Parathyroid adenoma (tissue), 2 donors: ENCODE results near the gene RNU6-7.

Experiments used
- H2AFZ ChIP-seq: fragments of 300-600 bp; sonication (generic); one replicate; pipeline ENCODE4 v1.7.0; 2017; ENCODE audit warnings: antibody characterized with exemption, mild to moderate bottlenecking
- H3K27ac ChIP-seq: fragments of 300-600 bp; sonication (generic); one replicate; pipeline ENCODE4 v1.7.0; 2017
- H3K27me3 ChIP-seq: fragments of 300-600 bp; sonication (generic); one replicate; pipeline ENCODE4 v1.7.0; 2017; ENCODE audit warnings: low read length; ENCODE audit not compliant: control insufficient read depth, insufficient read depth
- H3K36me3 ChIP-seq: fragments of 300-600 bp; sonication (generic); one replicate; pipeline ENCODE4 v1.7.0; 2017; ENCODE audit warnings: low read length; ENCODE audit not compliant: control insufficient read depth, insufficient read depth
- H3K4me1 ChIP-seq: fragments of 300-600 bp; sonication (generic); one replicate; pipeline ENCODE4 v1.7.0; 2017; ENCODE audit warnings: control low read depth
- H3K4me2 ChIP-seq: fragments of 300-600 bp; sonication (generic); one replicate; pipeline ENCODE4 v1.7.0; 2017; ENCODE audit warnings: low read length
- H3K4me3 ChIP-seq: fragments of 300-600 bp; sonication (generic); one replicate; pipeline ENCODE4 v1.7.0; 2017; ENCODE audit warnings: low read depth, low read length
- H3K79me2 ChIP-seq: fragments of 300-600 bp; sonication (generic); one replicate; pipeline ENCODE4 v1.7.0; 2017; ENCODE audit warnings: control low read depth
- H3K9ac ChIP-seq: fragments of 300-600 bp; sonication (generic); one replicate; pipeline ENCODE4 v1.7.0; 2017; ENCODE audit warnings: mild to moderate bottlenecking
- H3K9me3 ChIP-seq: fragments of 300-600 bp; sonication (generic); one replicate; pipeline ENCODE4 v1.7.0; 2017; ENCODE audit warnings: low read length; ENCODE audit not compliant: control insufficient read depth
- TF ChIP-seq, protein P1 (sequence below): fragments of 300-600 bp; sonication (generic); IDR thresholded peaks from one replicate; pipeline ENCODE4 v1.7.0; 2017; ENCODE audit warnings: antibody characterized with exemption, mild to moderate bottlenecking
- donor health status: primary hyperparathyroidism.

The RNU6-7 gene

DNA sequence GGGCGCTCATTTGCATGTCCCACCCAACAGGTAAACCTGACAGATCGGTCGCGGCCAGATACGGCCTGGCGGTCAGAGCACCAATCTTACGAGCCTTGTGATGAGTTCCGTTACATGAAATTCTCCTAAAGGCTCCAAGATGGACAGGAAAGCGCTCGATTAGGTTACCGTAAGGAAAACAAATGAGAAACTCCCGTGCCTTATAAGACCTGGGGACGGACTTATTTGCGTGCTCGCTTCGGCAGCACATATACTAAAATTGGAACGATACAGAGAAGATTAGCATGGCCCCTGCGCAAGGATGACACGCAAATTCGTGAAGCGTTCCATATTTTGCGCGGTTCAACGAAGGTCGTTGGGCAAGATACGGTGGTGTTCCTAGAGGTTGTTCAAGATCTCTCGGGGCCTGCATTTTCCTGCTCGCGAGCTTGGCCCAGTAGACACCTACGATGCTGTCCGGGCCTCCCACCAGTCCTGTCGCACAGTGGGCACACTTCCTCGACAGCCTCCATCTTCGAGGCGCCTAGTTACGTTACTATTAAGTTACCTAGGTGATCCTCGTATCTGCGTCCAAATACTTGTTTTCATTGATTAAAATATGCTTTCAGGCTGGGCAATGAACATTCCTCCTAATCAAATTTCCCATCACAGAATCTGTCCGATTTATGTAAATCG is at the start of gene RNU6-7:
TSS of gene RNU6-7 (plus strand) at position 230 of the 675 bp plus-strand sequence.
- H3K36me3 ChIP-seq, result no peaks in the 10 kb centered on the region
- peak within 1 kb of the TSS; percentile 2 for H3K9ac ChIP-seq
- peak within 1 kb of the TSS; percentile 51 for H3K4me2 ChIP-seq
- no peaks in the 10 kb centered on the region for H3K27me3 ChIP-seq
- H3K27ac ChIP-seq, result peak within 1 kb of the TSS; percentile 92
- H3K79me2 ChIP-seq, result no peaks in the 10 kb centered on the region
- no peaks in the 10 kb centered on the region for H3K9me3 ChIP-seq
- TF ChIP-seq, protein P1, sequence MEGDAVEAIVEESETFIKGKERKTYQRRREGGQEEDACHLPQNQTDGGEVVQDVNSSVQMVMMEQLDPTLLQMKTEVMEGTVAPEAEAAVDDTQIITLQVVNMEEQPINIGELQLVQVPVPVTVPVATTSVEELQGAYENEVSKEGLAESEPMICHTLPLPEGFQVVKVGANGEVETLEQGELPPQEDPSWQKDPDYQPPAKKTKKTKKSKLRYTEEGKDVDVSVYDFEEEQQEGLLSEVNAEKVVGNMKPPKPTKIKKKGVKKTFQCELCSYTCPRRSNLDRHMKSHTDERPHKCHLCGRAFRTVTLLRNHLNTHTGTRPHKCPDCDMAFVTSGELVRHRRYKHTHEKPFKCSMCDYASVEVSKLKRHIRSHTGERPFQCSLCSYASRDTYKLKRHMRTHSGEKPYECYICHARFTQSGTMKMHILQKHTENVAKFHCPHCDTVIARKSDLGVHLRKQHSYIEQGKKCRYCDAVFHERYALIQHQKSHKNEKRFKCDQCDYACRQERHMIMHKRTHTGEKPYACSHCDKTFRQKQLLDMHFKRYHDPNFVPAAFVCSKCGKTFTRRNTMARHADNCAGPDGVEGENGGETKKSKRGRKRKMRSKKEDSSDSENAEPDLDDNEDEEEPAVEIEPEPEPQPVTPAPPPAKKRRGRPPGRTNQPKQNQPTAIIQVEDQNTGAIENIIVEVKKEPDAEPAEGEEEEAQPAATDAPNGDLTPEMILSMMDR, result no peak
- peak within 1 kb of the TSS; percentile 80 for H3K4me3 ChIP-seq
- H2AFZ ChIP-seq, result peak within 1 kb of the TSS; percentile 93
- H3K4me1 ChIP-seq, result peaks cover 8% of the 10 kb centered on the region

DNA sequence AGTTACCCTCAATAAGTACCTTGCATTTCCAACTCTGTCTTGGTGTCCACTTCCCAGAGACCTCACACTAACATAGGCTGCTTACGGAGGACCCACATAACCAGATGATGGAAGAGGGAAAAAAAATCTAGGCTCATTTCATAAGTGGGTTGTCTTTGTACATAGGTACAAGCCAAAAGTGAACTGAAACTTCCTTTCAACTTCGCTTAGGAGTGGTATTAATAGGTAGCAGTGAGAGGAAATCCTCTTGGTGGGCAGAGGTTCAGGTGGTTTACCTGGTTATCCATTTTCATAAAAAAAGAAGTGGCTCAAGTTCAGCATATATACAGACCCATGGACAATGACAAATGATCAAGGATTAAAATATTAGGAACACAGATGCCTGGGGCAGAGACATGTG is 35.8 kb upstream of the RNU6-7 start:
- no peaks in the 10 kb centered on the region for H3K79me2 ChIP-seq
- no peak overlapping the region for H3K27ac ChIP-seq
- H3K9me3 ChIP-seq, result no peaks in the 10 kb centered on the region
- H3K9ac ChIP-seq, result no peak overlapping the region
- H3K4me3 ChIP-seq, result no peak overlapping the region
- no peak overlapping the region for H2AFZ ChIP-seq
- no peaks in the 10 kb centered on the region for H3K27me3 ChIP-seq
- no peaks in the 10 kb centered on the region for H3K4me1 ChIP-seq
- H3K4me2 ChIP-seq, result no peak overlapping the region
- no peaks in the 10 kb centered on the region for H3K36me3 ChIP-seq
- TF ChIP-seq, protein P1, result no peak

DNA sequence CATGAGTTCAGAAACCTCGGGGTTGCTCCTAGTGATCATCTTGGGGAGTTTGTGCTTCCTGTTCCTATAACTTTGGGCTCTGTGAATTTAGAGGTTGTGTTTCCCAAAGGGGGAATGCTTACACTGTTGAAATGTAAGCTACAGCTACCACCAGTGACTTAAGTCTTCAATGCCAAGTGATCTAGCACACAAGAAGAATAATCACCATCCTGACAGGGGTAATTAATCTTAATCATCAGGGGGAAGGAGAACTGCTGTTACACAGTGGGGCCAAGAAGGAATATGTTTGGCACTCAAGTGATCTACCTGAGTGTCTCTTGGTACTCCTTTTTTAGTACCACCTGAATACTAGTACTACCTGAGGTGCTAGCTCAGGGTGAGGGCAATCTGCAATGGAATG is 34.9 kb upstream of the RNU6-7 start:
- Histone ChIP-seq H3K4me1 (peaks cover 3% of the 10 kb centered on the region), H3K27me3 (no peaks in the 10 kb centered on the region), H3K9ac (no peak overlapping the region), H3K9me3 (no peaks in the 10 kb centered on the region), H2AFZ (no peak overlapping the region), H3K36me3 (no peaks in the 10 kb centered on the region), H3K4me3 (no peak overlapping the region), H3K4me2 (no peak overlapping the region), H3K27ac (no peak overlapping the region), H3K79me2 (no peaks in the 10 kb centered on the region)
- TF ChIP-seq, protein P1, result no peak

DNA sequence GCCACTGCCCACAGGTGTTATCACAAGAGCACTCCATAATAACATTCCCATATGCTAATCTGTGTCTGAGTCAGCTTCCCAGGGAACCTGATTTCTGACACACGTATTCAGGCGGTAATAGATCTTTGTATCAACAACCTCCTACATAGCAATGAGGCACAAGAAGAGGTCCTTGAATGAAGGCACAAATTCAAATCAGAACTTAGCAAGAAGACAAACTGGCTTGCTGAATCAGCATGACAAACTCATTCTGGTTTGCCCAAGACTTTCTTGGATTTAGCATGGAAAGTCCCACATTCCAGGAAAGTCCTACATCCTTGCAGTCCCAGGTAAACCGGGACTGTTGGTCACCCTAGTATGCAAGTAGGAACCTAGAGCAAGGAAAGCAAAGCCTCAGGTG is 33.9 kb upstream of the RNU6-7 start:
- Histone ChIP-seq H3K36me3 (no peaks in the 10 kb centered on the region), H3K27ac (no peak overlapping the region), H3K4me2 (no peak overlapping the region)

More for the DNA sequence above, 33.9 kb upstream of the RNU6-7 start:
- Histone ChIP-seq H3K4me3 (no peak overlapping the region), H3K27me3 (no peaks in the 10 kb centered on the region), H3K9ac (no peak overlapping the region), H3K4me1 (peaks cover 3% of the 10 kb centered on the region), H2AFZ (no peak overlapping the region), H3K79me2 (no peaks in the 10 kb centered on the region), H3K9me3 (no peaks in the 10 kb centered on the region)
- TF ChIP-seq, protein P1, result no peak
